ENCODE data around the gene MXRA7.

Gene MXRA7

DNA sequence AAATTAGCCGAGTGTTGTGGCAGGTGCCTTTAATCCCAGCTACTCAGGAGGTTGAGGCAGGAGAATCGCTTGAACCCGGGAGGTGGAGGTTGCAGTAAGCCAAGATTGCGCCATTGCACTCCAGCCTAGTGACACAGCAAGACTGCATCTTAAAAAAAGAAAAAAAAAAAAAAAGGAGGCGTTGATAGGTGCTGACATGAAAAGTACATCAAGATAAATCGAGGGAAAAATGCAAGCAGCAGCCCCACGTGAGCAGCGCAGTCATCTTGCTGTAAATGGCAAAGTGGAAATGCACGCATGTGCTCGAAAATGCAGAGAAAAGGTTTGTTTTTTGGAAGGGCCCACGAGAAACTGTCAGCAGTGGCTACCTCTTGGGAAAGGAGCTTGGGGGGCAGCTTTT is 20.9 kb downstream of the MXRA7 start:
- H3K4me3 ChIP-seq (ENCODE audit: control insufficient read depth, low read depth, low read length) = no peak overlapping the region
- TF ChIP-seq, protein P1, sequence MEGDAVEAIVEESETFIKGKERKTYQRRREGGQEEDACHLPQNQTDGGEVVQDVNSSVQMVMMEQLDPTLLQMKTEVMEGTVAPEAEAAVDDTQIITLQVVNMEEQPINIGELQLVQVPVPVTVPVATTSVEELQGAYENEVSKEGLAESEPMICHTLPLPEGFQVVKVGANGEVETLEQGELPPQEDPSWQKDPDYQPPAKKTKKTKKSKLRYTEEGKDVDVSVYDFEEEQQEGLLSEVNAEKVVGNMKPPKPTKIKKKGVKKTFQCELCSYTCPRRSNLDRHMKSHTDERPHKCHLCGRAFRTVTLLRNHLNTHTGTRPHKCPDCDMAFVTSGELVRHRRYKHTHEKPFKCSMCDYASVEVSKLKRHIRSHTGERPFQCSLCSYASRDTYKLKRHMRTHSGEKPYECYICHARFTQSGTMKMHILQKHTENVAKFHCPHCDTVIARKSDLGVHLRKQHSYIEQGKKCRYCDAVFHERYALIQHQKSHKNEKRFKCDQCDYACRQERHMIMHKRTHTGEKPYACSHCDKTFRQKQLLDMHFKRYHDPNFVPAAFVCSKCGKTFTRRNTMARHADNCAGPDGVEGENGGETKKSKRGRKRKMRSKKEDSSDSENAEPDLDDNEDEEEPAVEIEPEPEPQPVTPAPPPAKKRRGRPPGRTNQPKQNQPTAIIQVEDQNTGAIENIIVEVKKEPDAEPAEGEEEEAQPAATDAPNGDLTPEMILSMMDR (IDR thresholded peaks at IDR 0.05; ENCODE audit: control insufficient read depth, insufficient read depth, low read depth, low read length, missing control alignments) = no peak
- DNase-seq (ENCODE audit: low read depth) = no peak

DNA sequence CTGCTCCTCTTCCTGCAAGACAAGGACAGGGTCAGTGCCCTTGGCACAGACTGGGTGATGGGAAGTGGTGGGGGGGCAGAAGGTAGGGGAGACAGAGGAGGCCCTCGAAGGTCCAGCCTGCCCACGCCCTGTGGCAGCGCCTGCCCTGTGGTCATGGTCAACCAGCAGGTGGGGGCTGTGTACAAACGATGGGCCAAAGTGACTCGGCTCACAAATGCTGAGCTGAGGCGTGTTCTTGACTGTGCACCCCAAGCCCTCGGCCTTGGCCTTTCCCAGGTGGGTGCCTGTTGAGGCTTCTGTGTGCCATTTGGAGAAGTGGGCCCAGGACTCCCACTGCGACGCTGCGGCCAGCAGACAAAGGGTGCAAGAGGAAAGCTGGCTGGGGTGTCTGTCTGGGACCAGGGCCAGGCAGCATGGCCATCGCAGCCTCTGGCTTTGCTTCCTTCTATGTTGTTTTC is 22.6 kb downstream of the MXRA7 start:
- TF ChIP-seq, protein P1 (IDR thresholded peaks at IDR 0.05; ENCODE audit: control insufficient read depth, insufficient read depth, low read depth, low read length, missing control alignments) = no peak
- DNase-seq (ENCODE audit: low read depth) = no peak
- H3K4me3 ChIP-seq (ENCODE audit: control insufficient read depth, low read depth, low read length) = no peak overlapping the region

GRCh38 chr17:76687298-76688164 is 23.2 kb downstream of the MXRA7 start:
- DNase-seq (ENCODE audit: low read depth) = no peak
- no peak overlapping the region for H3K4me3 ChIP-seq (ENCODE audit: control insufficient read depth, low read depth, low read length)
- TF ChIP-seq, protein P1 (IDR thresholded peaks at IDR 0.05; ENCODE audit: control insufficient read depth, insufficient read depth, low read depth, low read length, missing control alignments) = no peak

GRCh38 chr17:76686538-76687297 is 24.0 kb downstream of the MXRA7 start:
- H3K4me3 ChIP-seq (ENCODE audit: control insufficient read depth, low read depth, low read length) = no peak overlapping the region
- TF ChIP-seq, protein P1 (IDR thresholded peaks at IDR 0.05; ENCODE audit: control insufficient read depth, insufficient read depth, low read depth, low read length, missing control alignments) = no peak
- DNase-seq (ENCODE audit: low read depth) = no peak

GRCh38 chr17:76685846-76686245 is 24.9 kb downstream of the MXRA7 start:
- H3K4me3 ChIP-seq (ENCODE audit: control insufficient read depth, low read depth, low read length) = no peak overlapping the region
- TF ChIP-seq, protein P1 (IDR thresholded peaks at IDR 0.05; ENCODE audit: control insufficient read depth, insufficient read depth, low read depth, low read length, missing control alignments) = no peak
- DNase-seq (ENCODE audit: low read depth) = no peak

- TF ChIP-seq, protein P1 (IDR thresholded peaks at IDR 0.05; ENCODE audit: control insufficient read depth, insufficient read depth, low read depth, low read length, missing control alignments) = no peak
- H3K4me3 ChIP-seq (ENCODE audit: control insufficient read depth, low read depth, low read length) = no peak overlapping the region
- no peak for DNase-seq (ENCODE audit: low read depth)
Observed at GRCh38 chr17:76685366-76685765, 25.4 kb downstream of the MXRA7 start.

Measured in AG09309 (cell line).